GM10847 (cell line): ENCODE data around the gene GALNTL6.

Experiments
- POLR2A ChIP-seq: IDR thresholded peaks from 2 replicates; pipeline ENCODE4 v1.6.1; 2011; ENCODE audit not compliant: insufficient read length; ENCODE audit errors: extremely low read depth

GALNTL6 gene

GRCh38 chr4:172900900-172901299 lies 1087.7 kb downstream of the GALNTL6 start:
- TF ChIP-seq POLR2A: no peak

GRCh38 chr4:172919269-172919668 lies 1106.1 kb downstream of the GALNTL6 start:
- TF ChIP-seq POLR2A: no peak

DNA sequence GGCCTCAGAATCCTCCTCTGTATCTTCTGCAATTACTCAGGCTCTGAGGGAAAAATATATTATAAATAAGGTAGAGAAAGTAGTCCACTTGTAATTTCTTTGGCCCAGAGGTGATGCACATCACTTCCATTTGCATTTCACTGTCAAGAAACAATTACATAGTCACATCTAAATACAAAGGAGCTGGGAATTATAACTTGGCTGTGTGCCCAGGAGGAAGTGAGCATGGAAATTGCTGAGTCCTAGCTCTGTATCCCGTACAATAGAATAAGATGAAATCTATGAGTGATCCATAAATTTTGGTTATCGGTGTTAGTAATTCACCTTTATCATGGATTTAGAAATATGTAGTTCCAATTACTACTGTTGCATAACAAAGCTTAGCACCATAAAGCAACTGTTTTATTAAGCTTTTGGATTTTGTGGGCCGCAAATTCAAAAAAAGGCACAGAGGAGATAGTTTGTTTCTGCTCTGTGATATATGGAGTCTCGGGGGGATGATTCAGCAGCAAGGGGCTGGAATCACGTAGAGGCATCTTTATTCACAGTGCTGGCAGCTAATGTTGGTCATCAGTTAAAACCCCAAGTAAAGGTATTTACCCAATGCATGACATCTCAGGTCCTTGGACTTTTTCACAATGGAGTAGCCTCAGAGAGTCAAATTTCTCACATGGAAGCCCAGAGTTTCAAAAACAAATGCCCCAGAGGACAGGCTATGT lies 1114.1 kb downstream of the GALNTL6 start:
- TF ChIP-seq POLR2A: no peak

GRCh38 chr4:172928347-172928746 lies 1115.1 kb downstream of the GALNTL6 start:
- TF ChIP-seq POLR2A: no peak

GRCh38 chr4:172938072-172938829 lies 1125.0 kb downstream of the GALNTL6 start:
- no peak for TF ChIP-seq POLR2A

- TF ChIP-seq POLR2A: no peak
Observed at GRCh38 chr4:172938870-172939269, 1125.7 kb downstream of the GALNTL6 start.

- TF ChIP-seq POLR2A: no peak
Observed at GRCh38 chr4:172942840-172943239, 1129.6 kb downstream of the GALNTL6 start.

- TF ChIP-seq POLR2A: no peak
Observed at GRCh38 chr4:172945611-172946010, 1132.4 kb downstream of the GALNTL6 start.

DNA sequence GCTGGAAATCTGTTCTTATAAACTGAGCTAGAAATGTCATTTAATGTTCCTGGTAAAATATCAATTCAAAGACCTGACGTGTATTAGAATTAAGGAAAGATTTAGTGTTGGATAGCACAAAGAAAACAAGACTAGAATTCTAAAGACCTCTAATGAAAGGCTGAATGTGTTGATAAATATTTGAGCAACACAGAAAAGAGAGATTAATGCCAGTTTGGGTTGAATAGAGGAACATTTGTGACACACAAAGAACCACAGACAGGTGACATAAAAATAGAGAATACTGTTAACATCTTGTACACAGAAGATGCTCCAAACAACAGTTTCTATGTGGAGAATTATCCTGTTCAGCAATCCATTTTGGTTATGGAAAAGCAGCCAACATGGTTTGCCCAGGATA lies 1133.3 kb downstream of the GALNTL6 start:
- TF ChIP-seq POLR2A: no peak

- no peak for TF ChIP-seq POLR2A
Observed at GRCh38 chr4:172947594-172947993, 1134.4 kb downstream of the GALNTL6 start.

- no peak for TF ChIP-seq POLR2A
Observed at GRCh38 chr4:172950990-172951389, 1137.8 kb downstream of the GALNTL6 start.

GRCh38 chr4:172951679-172952451 lies 1138.7 kb downstream of the GALNTL6 start:
- no peak for TF ChIP-seq POLR2A

DNA sequence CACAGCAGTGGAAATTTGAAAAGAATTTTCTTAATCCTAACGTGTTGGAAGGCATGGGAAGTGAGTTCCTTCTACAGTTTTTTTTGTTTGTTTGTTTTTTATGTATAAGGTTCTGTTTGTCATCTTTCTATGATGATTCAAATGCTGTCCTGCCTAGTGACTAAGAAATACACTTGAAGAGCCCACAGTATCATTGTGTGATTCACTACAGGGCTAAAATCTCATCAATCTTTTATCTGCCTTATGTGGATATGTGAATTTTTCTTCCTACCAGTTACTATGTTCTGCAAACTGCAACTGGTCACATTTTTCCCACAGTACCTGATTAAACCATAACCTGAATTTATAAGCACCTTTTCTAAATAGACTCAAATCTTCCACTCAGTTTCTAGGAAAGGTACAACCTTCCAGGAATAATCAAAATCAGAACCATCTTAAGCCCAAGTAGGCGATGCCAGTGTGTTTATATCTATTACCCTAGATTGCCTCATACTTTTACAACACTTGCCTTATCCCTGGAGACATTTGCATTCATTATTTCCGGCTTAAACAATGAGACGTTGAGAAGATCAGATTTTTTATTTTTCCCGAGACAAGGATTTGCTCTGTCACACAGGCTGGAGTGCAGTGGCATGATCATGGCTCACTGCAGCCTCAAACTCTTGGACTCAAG lies 1140.8 kb downstream of the GALNTL6 start:
- TF ChIP-seq POLR2A: no peak

- no peak for TF ChIP-seq POLR2A
Observed at GRCh38 chr4:172957216-172957615, 1144.0 kb downstream of the GALNTL6 start.
